HepG2 (cell line): ENCODE results near the gene ODC1. TPM values are rescaled to one million over a fixed set of nuclear protein-coding genes. Genes with fewer than 3 reads are reported as not detected.

Experiments
- ATF2 ChIP-seq: sonication (generic); formaldehyde crosslinking; IDR thresholded peaks from 2 replicates; pipeline ENCODE4 v1.4.0; 2020; ENCODE audit warnings: missing genetic modification reagents
- CBX5 ChIP-seq: sonication (generic); formaldehyde crosslinking; IDR thresholded peaks from 2 replicates; pipeline ENCODE4 v1.4.0; 2020; ENCODE audit warnings: missing genetic modification reagents, borderline replicate concordance
- CEBPG ChIP-seq: IDR thresholded peaks from 2 replicates; pipeline ENCODE4 v1.6.1; 2016
- FOXM1 ChIP-seq: sonication (generic); formaldehyde crosslinking; IDR thresholded peaks from 2 replicates; pipeline ENCODE4 v1.5.0; 2020; ENCODE audit warnings: missing genetic modification reagents
- HDAC1 ChIP-seq: sonication (generic); formaldehyde crosslinking; IDR thresholded peaks from 2 replicates; pipeline ENCODE4 v1.5.1; 2020; ENCODE audit warnings: mild to moderate bottlenecking, missing genetic modification reagents
- HDAC2 ChIP-seq: sonication (generic); formaldehyde crosslinking; IDR thresholded peaks from 2 replicates; pipeline ENCODE4 v1.4.0; 2020; ENCODE audit warnings: missing genetic modification reagents
- HNF1A ChIP-seq, 2 experiments: sonication (generic) in 1 of 2; formaldehyde crosslinking in 1 of 2; IDR thresholded peaks; 2 replicates each; pipeline versions ENCODE4 v1.4.0 to v1.6.1; 2016 to 2020; ENCODE audit warnings: borderline replicate concordance in 1 of 2, low read depth in 1 of 2, mild to moderate bottlenecking in 1 of 2, missing genetic modification reagents in 1 of 2
- IRF2 ChIP-seq: IDR thresholded peaks from 2 replicates; pipeline ENCODE4 v1.6.1; 2018; ENCODE audit warnings: missing genetic modification reagents, missing compliant biosample characterization
- KLF16 ChIP-seq, 2 experiments: sonication (generic) in 1 of 2; formaldehyde crosslinking in 1 of 2; IDR thresholded peaks; 2 replicates each; pipeline versions ENCODE4 v1.6.1 to v1.8.0; 2016 to 2023; ENCODE audit warnings: missing genetic modification reagents in 2 of 2, missing compliant biosample characterization in 1 of 2
- MEF2D ChIP-seq: sonication (generic); formaldehyde crosslinking; IDR thresholded peaks from 2 replicates; pipeline ENCODE4 v1.5.1; 2020; ENCODE audit warnings: mild to moderate bottlenecking, missing genetic modification reagents
- NCOR1 ChIP-seq: fragments of 200-600 bp; sonication (generic); IDR thresholded peaks from 2 replicates; pipeline ENCODE4 v1.7.0; 2017; ENCODE audit warnings: antibody characterized with exemption, low read length, borderline replicate concordance
- RARA ChIP-seq: IDR thresholded peaks from 2 replicates; pipeline ENCODE4 v1.6.1; 2016; ENCODE audit warnings: missing genetic modification reagents, missing compliant biosample characterization
- SALL1 ChIP-seq: sonication (generic); formaldehyde crosslinking; IDR thresholded peaks from 2 replicates; pipeline ENCODE4 v1.8.0; 2022; ENCODE audit warnings: mild to moderate bottlenecking, missing genetic modification reagents
- SIN3A ChIP-seq: IDR thresholded peaks from 2 replicates; pipeline ENCODE4 v1.6.1; 2011; ENCODE audit warnings: low read depth, mild to moderate bottlenecking, control low read depth, low read length, borderline replicate concordance
- XRCC5 ChIP-seq: fragments of 200-400 bp; formaldehyde crosslinking; optimal IDR thresholded peaks from 2 replicates; pipeline ENCODE3; 2017; ENCODE audit warnings: mild to moderate bottlenecking, low read length
- ZBTB26 ChIP-seq: IDR thresholded peaks from 2 replicates; pipeline ENCODE4 v1.6.1; 2016; ENCODE audit warnings: missing compliant biosample characterization, missing genetic modification reagents, borderline replicate concordance
- ZNF362 ChIP-seq: sonication (generic); formaldehyde crosslinking; IDR thresholded peaks from 2 replicates; pipeline ENCODE4 v1.4.0; 2020; ENCODE audit warnings: missing genetic modification reagents, mild to moderate bottlenecking, borderline replicate concordance
- ZNF501 ChIP-seq: sonication (generic); formaldehyde crosslinking; IDR thresholded peaks from 2 replicates; pipeline ENCODE4 v1.5.1; 2020; ENCODE audit warnings: mild to moderate bottlenecking, moderate library complexity, missing genetic modification reagents
- ZNF704 ChIP-seq: sonication (generic); formaldehyde crosslinking; IDR thresholded peaks from 2 replicates; pipeline ENCODE4 v1.8.1; 2023; ENCODE audit warnings: mild to moderate bottlenecking, inconsistent platforms, moderate library complexity, missing genetic modification reagents, borderline replicate concordance
- ZNF75D ChIP-seq: sonication (generic); formaldehyde crosslinking; IDR thresholded peaks from 2 replicates; pipeline ENCODE4 v1.8.1; 2023; ENCODE audit warnings: missing genetic modification reagents, mild to moderate bottlenecking, borderline replicate concordance
- ZNF83 ChIP-seq: sonication (generic); formaldehyde crosslinking; IDR thresholded peaks from 2 replicates; pipeline ENCODE4 v1.4.0; 2020; ENCODE audit warnings: missing genetic modification reagents, mild to moderate bottlenecking, borderline replicate concordance
- polyA plus RNA-seq, 8 experiments: library from polyadenylated mRNA; depleted of rRNA in 3 of 8; stranded (reverse) in 7 of 8; unstranded in 1 of 8; fragments of >200 nt; fragmentation: Illumina TruSeq in 4 of 8; extraction: Trizol in 4 of 8; gene quantifications; 2 replicates each; pipeline versions ENCODE4 v1.2.1 to v1.2.3, GENCODE V29; 2011 to 2016; ENCODE audit warnings: low read depth in 4 of 8, missing spikeins in 1 of 8, mixed read lengths in 1 of 8; ENCODE audit not compliant: insufficient read depth in 1 of 8
- total RNA-seq, 5 experiments: library from RNA; depleted of rRNA; stranded (reverse); fragments of >200 nt; fragmentation: Illumina TruSeq; extraction: Trizol; gene quantifications; 2 replicates each; pipeline ENCODE4 v1.2.3, GENCODE V29; 2016; ENCODE audit warnings: low read depth in 1 of 5

Gene ODC1
- total and polyA plus RNA-seq, 2 of the 13 experiments (the other 11 are each of a cell fraction or from before 2014, with no cell fraction given) = 142 to 371 TPM

GRCh38 chr2:10482460-10482859 lies 34.3 kb upstream of the ODC1 start (continued):
- TF ChIP-seq MEF2D (CRISPR knock-in tag) = no peak
- TF ChIP-seq NCOR1 = 0 out of 2 replicates have a peak, but pooled peaks have one; percentile 23
- no peak for TF ChIP-seq FOXM1 (CRISPR knock-in tag)
- TF ChIP-seq ZNF75D = no peak
- TF ChIP-seq KLF16 (CRISPR knock-in tag; IDR thresholded peaks at IDR 0.05) = peak in 1 of 2 experiments; percentile 71; a peak in 1 of 4 replicates
- peak; percentile 62 for TF ChIP-seq CEBPG
- no peak for TF ChIP-seq ZNF83
- peak; percentile 51; the same call in 1 of the 2 replicates for TF ChIP-seq RARA (CRISPR knock-in tag)
- TF ChIP-seq ZBTB26 = 0 out of 2 replicates have a peak, but pooled peaks have one; percentile 51
- peak; percentile 86 for TF ChIP-seq HNF1A (IDR thresholded peaks at IDR 0.05; ENCODE audit: low read depth)
- no peak; the same call in 1 of the 2 replicates for TF ChIP-seq HNF1A (CRISPR knock-in tag; IDR thresholded peaks at IDR 0.05; ENCODE audit: borderline replicate concordance)
- 0 out of 2 replicates have a peak, but pooled peaks have one; percentile 17 for TF ChIP-seq HDAC2 (CRISPR knock-in tag)
- TF ChIP-seq CBX5 (CRISPR knock-in tag) = peak; percentile 29; the same call in 1 of the 2 replicates
- TF ChIP-seq XRCC5 = peak; percentile 31
- TF ChIP-seq ZNF501 (CRISPR knock-in tag) = peak; percentile 63; the same call in 1 of the 2 replicates
- TF ChIP-seq ATF2 = no peak
- no peak for TF ChIP-seq SIN3A
- TF ChIP-seq IRF2 = 0 out of 2 replicates have a peak, but pooled peaks have one; percentile 29
- peak; percentile 41; the same call in 1 of the 2 replicates for TF ChIP-seq HDAC1 (CRISPR knock-in tag)
- TF ChIP-seq SALL1 (CRISPR knock-in tag) = peak; percentile 58; the same call in 1 of the 2 replicates
- no peak for TF ChIP-seq ZNF362 (CRISPR knock-in tag)
- no peak for TF ChIP-seq ZNF704 (CRISPR knock-in tag)
